GM19438 (cell line): ENCODE measurements around the gene EIF4G3.
"Not testable (repeated sequence)": the region's sequence is repeated elsewhere in the genome, so short reads cannot be mapped to it uniquely, and the experiment has no call there.

Experiments
- ATAC-seq: cut with Tn5 transposase; IDR thresholded peaks from one replicate; pipeline ENCODE4 v1.9.1; 2021; ENCODE audit warnings: low read depth; ENCODE audit not compliant: unreplicated experiment

EIF4G3 gene

GRCh38 chr1:21188235-21188634 is 11.5 kb upstream of the EIF4G3 start:
- no peak for ATAC-seq

GRCh38 chr1:21185221-21185731 is 8.6 kb upstream of the EIF4G3 start:
- no peak for ATAC-seq

- ATAC-seq, result no peak
Measured at GRCh38 chr1:21184276-21184675, 7.6 kb upstream of the EIF4G3 start.

GRCh38 chr1:21182181-21182731 is 5.6 kb upstream of the EIF4G3 start:
- ATAC-seq, result no peak

DNA sequence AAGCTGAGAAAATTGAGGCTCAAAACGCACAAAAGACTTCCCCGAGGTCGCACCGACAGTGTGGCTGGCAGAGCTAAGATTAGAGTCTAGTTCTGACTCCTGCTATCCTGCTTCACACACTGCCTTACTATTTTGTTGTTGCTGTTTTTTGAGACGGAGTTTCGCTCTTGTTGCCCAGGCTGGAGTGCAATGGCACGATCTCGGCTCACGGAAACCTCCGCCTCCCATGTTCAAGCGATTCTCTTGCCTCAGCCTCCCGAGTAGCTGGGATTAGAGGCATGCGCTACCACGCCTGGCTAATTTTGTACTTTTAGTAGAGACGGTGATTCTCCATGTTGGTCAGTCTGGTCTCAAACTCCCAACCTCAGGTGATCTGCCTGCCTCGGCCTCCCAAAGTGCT is 1.6 kb upstream of the EIF4G3 start:
- ATAC-seq, result not testable (repeated sequence)

GRCh38 chr1:21175670-21176581 is 771 bp downstream of the EIF4G3 start:
- ATAC-seq, result peak; percentile 27

DNA sequence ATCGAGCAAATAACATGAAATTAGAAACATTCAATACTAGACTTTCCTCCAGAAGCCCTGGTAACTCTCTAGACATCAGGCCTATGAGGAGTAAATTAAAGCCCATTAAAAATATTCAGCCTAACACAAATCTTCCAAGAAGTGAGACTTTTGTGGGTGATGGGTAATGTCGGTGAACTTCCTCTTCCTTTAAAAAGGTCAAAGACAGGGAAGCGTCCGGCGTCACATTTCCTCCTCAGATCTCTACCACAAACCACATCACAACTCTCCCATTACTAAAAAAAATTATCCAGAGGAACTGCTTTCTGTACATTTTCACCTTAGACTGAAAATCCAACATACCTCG is 1.4 kb downstream of the EIF4G3 start:
- ATAC-seq, result no peak

- ATAC-seq, result no peak
Measured at GRCh38 chr1:21174654-21175323, 1.9 kb downstream of the EIF4G3 start.

GRCh38 chr1:21174230-21174629 is 2.5 kb downstream of the EIF4G3 start:
- ATAC-seq, result no peak

GRCh38 chr1:21173096-21173495 is 3.6 kb downstream of the EIF4G3 start:
- ATAC-seq, result not testable (repeated sequence)

DNA sequence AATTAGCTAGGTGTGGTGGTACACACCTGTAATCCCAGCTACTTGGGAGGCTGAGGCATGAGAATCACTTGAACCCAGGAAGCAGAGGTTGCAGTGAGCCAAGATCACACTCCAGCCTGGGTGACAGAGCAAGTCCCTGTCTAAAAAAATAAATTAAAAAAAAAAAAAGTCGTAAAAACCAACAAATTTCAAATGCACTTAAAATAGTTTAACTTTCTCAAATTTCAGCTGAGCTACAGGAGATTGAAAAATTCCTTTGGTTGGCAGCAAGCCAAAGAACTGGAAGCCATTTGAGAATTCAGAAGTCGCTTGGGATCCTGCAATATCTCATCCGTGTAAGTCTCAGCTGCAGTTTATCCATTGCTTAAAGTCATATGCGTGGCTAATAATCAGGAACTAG is 5.9 kb downstream of the EIF4G3 start:
- not testable (repeated sequence) for ATAC-seq

- ATAC-seq, result no peak
Measured at GRCh38 chr1:21168444-21168843, 8.3 kb downstream of the EIF4G3 start.

GRCh38 chr1:21165646-21166045 is 11.1 kb downstream of the EIF4G3 start:
- ATAC-seq, result no peak

GRCh38 chr1:21165076-21165475 is 11.6 kb downstream of the EIF4G3 start:
- no peak for ATAC-seq

GRCh38 chr1:21164266-21164665 is 12.4 kb downstream of the EIF4G3 start:
- no peak for ATAC-seq

DNA sequence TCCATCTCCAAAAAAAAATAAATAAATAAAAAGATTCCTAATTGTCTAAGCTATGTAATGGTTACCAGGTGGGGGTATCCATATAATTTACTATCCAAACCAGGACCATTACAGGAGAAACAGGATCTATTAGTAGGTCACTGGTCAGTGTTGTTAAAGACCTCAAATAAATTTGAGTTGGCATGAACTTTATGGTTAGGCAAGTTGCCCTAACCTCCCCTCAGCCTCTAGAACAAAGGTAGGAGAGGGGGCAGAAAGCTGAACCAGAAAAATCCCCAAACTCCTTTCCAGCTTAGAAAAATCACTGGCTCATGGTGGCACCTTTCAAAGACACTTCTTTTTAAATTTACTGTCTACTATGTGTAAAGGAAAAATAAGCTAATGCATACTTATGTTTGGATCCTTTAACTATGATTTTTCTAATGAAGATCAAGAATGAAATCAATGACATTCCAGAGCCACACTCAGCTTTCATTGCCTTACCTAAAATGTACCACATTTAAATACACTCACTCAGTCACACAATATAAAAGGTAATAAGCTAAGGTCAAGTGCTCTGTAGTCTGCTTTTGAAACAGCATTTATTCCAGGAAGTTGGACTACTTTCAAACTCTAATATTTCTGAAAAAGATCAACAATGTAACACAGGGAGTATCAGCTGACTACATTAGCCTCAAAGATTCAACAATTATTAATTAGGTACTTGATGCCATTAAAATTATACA is 13.8 kb downstream of the EIF4G3 start:
- ATAC-seq, result no peak

DNA sequence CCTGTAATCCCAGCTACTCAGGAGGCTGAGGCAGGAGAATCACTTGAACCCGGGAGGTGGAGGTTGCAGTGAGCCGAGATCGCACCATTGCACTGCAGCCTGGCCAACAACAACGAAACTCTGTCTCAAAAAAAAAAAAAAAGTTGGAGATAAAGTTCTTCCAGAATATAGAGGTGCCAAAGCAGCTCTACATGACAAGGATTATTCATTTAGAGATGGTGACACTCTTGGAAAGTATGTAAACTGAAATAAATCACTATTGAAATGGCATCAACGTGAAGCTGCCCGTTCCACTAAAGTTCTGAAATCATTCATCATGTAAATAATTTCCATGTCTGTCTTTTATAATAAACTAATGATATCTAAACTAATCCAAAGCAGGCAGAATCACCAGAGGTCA is 14.9 kb downstream of the EIF4G3 start:
- no peak for ATAC-seq

GRCh38 chr1:21160263-21160796 is 16.4 kb downstream of the EIF4G3 start:
- ATAC-seq, result no peak

GRCh38 chr1:21157868-21158267 is 18.8 kb downstream of the EIF4G3 start:
- ATAC-seq, result no peak

GRCh38 chr1:21157054-21157453 is 19.6 kb downstream of the EIF4G3 start:
- ATAC-seq, result no peak

- ATAC-seq, result no peak
Measured at GRCh38 chr1:21156019-21156418, 20.7 kb downstream of the EIF4G3 start.
